B cell (primary cell): ENCODE data around the gene CEP41. TPM values are rescaled to one million over a fixed set of nuclear protein-coding genes. Genes with fewer than 3 reads are reported as not detected.

Source experiments
- ATAC-seq: fragments of 200-7000 bp; cut with Tn5 transposase; one replicate; pipeline ENCODE4 v1.10.0; 2021; ENCODE audit warnings: low read depth, mild to moderate bottlenecking, moderate number of reproducible peaks, moderate library complexity
- CTCF ChIA-PET: fragments of 350-600 bp; sonication (Branson Sonifier 250); formaldehyde crosslinking; loops from one replicate; lab custom pipeline; 2021; ENCODE audit warnings: antibody characterized with exemption, inconsistent platforms; lab: Charles Lee
- POLR2A ChIA-PET: fragments of 350-600 bp; sonication (Branson Sonifier 250); formaldehyde crosslinking; loops from one replicate; lab custom pipeline; 2021; ENCODE audit warnings: antibody characterized with exemption; lab: Charles Lee
- DNase-seq: peaks from one replicate; pipeline ENCODE4 v3.0.0; 2013
- H2AFZ ChIP-seq: 2 replicates; pipeline ENCODE4 v1.6.1; 2012; ENCODE audit warnings: mild to moderate bottlenecking, low read depth, low read length; ENCODE audit not compliant: insufficient read depth, poor library complexity, severe bottlenecking
- H3K27ac ChIP-seq, 2 donors: 1 replicate in 1 of 2; 2 replicates in 1 of 2; pipeline ENCODE4 v1.5.1; 2012 to 2013; ENCODE audit warnings: low read length in 2 of 2, mild to moderate bottlenecking in 2 of 2, moderate library complexity in 1 of 2
- H3K27me3 ChIP-seq, 4 experiments: fragments of 200-600 bp in 1 of 4; sonication (generic) in 1 of 4; replicated peaks in 1 of 4; 1 replicate in 2 of 4; 2 replicates in 2 of 4; pipeline versions ENCODE4 v1.6.1 to v1.7.0; 2013 to 2016; ENCODE audit warnings: low read length in 3 of 4, mild to moderate bottlenecking in 2 of 4, mixed read lengths in 1 of 4, moderate library complexity in 1 of 4; ENCODE audit not compliant: insufficient read depth in 4 of 4, control insufficient read depth in 3 of 4; ENCODE audit errors: control extremely low read depth in 1 of 4
- H3K36me3 ChIP-seq, 2 experiments: replicated peaks in 1 of 2; 1 replicate in 1 of 2; 2 replicates in 1 of 2; pipeline versions ENCODE4 v1.6.1 to v1.7.1; 2013; ENCODE audit warnings: low read length in 1 of 2; ENCODE audit not compliant: insufficient read depth in 2 of 2, control insufficient read depth in 1 of 2; ENCODE audit errors: control extremely low read depth in 1 of 2, extremely low read depth in 1 of 2
- H3K4me1 ChIP-seq, 2 donors: fragments of 200-600 bp in 1 of 2; sonication (generic) in 1 of 2; 1 replicate in 1 of 2; 2 replicates in 1 of 2; pipeline versions ENCODE4 v1.5.1 to v1.6.1; 2013 to 2017; ENCODE audit warnings: low read length in 2 of 2; ENCODE audit not compliant: control insufficient read depth in 2 of 2, insufficient read depth in 2 of 2
- H3K4me2 ChIP-seq: replicated peaks from 2 replicates; pipeline ENCODE3; 2012; ENCODE audit warnings: mild to moderate bottlenecking, low read depth, low read length; ENCODE audit not compliant: poor library complexity, severe bottlenecking
- H3K4me3 ChIP-seq, 5 experiments: fragments of 200-600 bp in 1 of 5; sonication (generic) in 1 of 5; 1 replicate in 3 of 5; 2 replicates in 2 of 5; pipeline versions ENCODE4 v1.5.1 to v1.7.0; 2011 to 2016; ENCODE audit warnings: low read length in 4 of 5, mild to moderate bottlenecking in 4 of 5, low read depth in 2 of 5, control low read depth in 1 of 5, moderate library complexity in 1 of 5; ENCODE audit not compliant: insufficient read depth in 1 of 5; ENCODE audit errors: control extremely low read depth in 1 of 5, extremely low read depth in 1 of 5
- H3K79me2 ChIP-seq: fragments of 200-600 bp; sonication (generic); one replicate; pipeline ENCODE4 v1.6.0; 2016; ENCODE audit warnings: low read length; ENCODE audit not compliant: control insufficient read depth, insufficient read depth
- H3K9ac ChIP-seq: fragments of 200-600 bp; sonication (generic); 2 replicates; pipeline ENCODE4 v1.6.1; 2017; ENCODE audit warnings: mild to moderate bottlenecking, low read length, moderate library complexity
- H3K9me3 ChIP-seq, 3 donors: one replicate each; pipeline versions ENCODE4 v1.6.1 to v1.7.1; 2013; ENCODE audit warnings: low read length in 2 of 3; ENCODE audit not compliant: control insufficient read depth in 2 of 3, insufficient read depth in 1 of 3; ENCODE audit errors: control extremely low read depth in 1 of 3
- H4K20me1 ChIP-seq: 2 replicates; pipeline ENCODE4 v1.6.0; 2012; ENCODE audit warnings: mild to moderate bottlenecking, low read length; ENCODE audit not compliant: insufficient read depth, control insufficient read depth, poor library complexity, severe bottlenecking
- H3K27ac Mint-ChIP-seq: one replicate; pipeline ENCODE4 v1.8.0; 2021; ENCODE audit warnings: mixed read lengths
- H3K27me3 Mint-ChIP-seq: one replicate; pipeline ENCODE4 v1.8.0; 2021; ENCODE audit warnings: mixed read lengths
- H3K4me1 Mint-ChIP-seq: one replicate; pipeline ENCODE4 v1.8.0; 2021; ENCODE audit warnings: mixed read lengths
- H3K4me3 Mint-ChIP-seq: one replicate; pipeline ENCODE4 v1.8.0; 2021; ENCODE audit warnings: mixed read lengths
- H3K9me3 Mint-ChIP-seq: one replicate; pipeline ENCODE4 v1.8.0; 2022; ENCODE audit warnings: mixed read lengths; ENCODE audit not compliant: insufficient read depth
- EZH2 ChIP-seq: IDR thresholded peaks from 2 replicates; pipeline ENCODE4 v1.6.1; 2012; ENCODE audit warnings: borderline replicate concordance, low read depth, mild to moderate bottlenecking, moderate library complexity, low read length; ENCODE audit not compliant: insufficient read depth, poor library complexity, severe bottlenecking
- WGBS: methylation state at CpG from one replicate; pipeline ENCODE4 v1.1.5; 2013; ENCODE audit warnings: missing lambda C conversion rate; ENCODE audit not compliant: insufficient coverage; 5-methylcytosine and 5-hydroxymethylcytosine counted together
- intact Hi-C: fragments of 100-400 bp; cut with micrococcal nuclease; formaldehyde crosslinking; loops from one replicate; pipeline ENCODE4 v1.10.0; 2022
- polyA plus RNA-seq: library from polyadenylated mRNA; depleted of rRNA; stranded (reverse); fragments of >200 nt; gene quantifications from 2 replicates; pipeline ENCODE4 v1.2.3, GENCODE V29; 2012
- total RNA-seq, 2 donors: library from RNA; stranded (reverse); fragments of 120-200 nt in 1 of 2; gene quantifications; 1 replicate in 1 of 2; 2 replicates in 1 of 2; pipeline versions ENCODE4 v1.2.3 to v1.2.4, GENCODE V29; 2013 to 2022
- TF ChIP-seq, protein P1 (sequence below): fragments of 200-600 bp; IDR thresholded peaks from one replicate; pipeline ENCODE4 v1.8.0; 2022; ENCODE audit warnings: antibody characterized with exemption, mild to moderate bottlenecking

Gene CEP41
- total and polyA plus RNA-seq, 2 donors (not counting 1 experiment from before 2014, with no cell fraction given), result 3.4 to 5.9 TPM

DNA sequence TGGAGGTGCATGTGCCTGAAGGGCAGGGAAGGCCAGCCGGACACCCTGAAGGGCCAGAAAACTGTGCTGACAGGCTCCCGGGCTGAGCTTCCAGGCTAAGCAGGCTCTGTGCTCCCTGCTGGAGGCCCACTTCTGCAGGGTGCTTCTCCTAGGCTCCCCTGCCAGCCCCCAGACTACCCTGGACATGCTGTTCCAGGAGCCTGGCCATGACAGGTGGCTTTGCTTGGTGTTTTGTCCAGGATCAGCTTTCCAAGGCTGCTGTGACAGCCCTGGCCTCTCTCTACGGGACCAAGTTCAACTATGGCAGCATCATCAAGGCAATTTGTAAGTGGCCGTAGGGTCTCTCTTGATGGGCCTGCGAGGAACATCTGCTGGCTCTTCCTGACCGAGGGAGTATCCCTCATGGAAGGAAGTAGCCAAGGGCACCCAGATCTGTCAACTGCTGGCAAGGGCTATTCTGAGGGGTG is 55.2 kb downstream of the CEP41 start:
- Histone ChIP-seq H3K27me3 (no peaks in the 10 kb centered on the region), H3K4me2 (no peak overlapping the region), H3K79me2 (no peaks in the 10 kb centered on the region), H3K36me3 (no peaks in the 10 kb centered on the region), H3K4me1 (no peaks in the 10 kb centered on the region), H4K20me1 (no peaks in the 10 kb centered on the region), H2AFZ (no peak overlapping the region), H3K9me3 (peaks cover 0 to 7% (median 0%) of the 10 kb centered on the region in 3 donors), H3K27ac (no peak overlapping the region), H3K4me3 (no peak overlapping the region), H3K9ac (no peak overlapping the region)
- CTCF ChIA-PET, result no interaction called here
- H3K9me3 Mint-ChIP-seq, result no peaks in the 10 kb centered on the region
- POLR2A ChIA-PET, result no interaction called here
- ATAC-seq, result no peak
- H3K4me3 Mint-ChIP-seq, result no peak overlapping the region
- intact Hi-C loops, result no loop called here
- 98% methylated on average over 6 of the region's 6 CpGs for WGBS
- H3K4me1 Mint-ChIP-seq, result no peaks in the 10 kb centered on the region
- no peak for DNase-seq
- H3K27ac Mint-ChIP-seq, result no peak overlapping the region
- TF ChIP-seq, protein P1, sequence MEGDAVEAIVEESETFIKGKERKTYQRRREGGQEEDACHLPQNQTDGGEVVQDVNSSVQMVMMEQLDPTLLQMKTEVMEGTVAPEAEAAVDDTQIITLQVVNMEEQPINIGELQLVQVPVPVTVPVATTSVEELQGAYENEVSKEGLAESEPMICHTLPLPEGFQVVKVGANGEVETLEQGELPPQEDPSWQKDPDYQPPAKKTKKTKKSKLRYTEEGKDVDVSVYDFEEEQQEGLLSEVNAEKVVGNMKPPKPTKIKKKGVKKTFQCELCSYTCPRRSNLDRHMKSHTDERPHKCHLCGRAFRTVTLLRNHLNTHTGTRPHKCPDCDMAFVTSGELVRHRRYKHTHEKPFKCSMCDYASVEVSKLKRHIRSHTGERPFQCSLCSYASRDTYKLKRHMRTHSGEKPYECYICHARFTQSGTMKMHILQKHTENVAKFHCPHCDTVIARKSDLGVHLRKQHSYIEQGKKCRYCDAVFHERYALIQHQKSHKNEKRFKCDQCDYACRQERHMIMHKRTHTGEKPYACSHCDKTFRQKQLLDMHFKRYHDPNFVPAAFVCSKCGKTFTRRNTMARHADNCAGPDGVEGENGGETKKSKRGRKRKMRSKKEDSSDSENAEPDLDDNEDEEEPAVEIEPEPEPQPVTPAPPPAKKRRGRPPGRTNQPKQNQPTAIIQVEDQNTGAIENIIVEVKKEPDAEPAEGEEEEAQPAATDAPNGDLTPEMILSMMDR, result no peak
- no peak for TF ChIP-seq EZH2
- H3K27me3 Mint-ChIP-seq, result no peaks in the 10 kb centered on the region

DNA sequence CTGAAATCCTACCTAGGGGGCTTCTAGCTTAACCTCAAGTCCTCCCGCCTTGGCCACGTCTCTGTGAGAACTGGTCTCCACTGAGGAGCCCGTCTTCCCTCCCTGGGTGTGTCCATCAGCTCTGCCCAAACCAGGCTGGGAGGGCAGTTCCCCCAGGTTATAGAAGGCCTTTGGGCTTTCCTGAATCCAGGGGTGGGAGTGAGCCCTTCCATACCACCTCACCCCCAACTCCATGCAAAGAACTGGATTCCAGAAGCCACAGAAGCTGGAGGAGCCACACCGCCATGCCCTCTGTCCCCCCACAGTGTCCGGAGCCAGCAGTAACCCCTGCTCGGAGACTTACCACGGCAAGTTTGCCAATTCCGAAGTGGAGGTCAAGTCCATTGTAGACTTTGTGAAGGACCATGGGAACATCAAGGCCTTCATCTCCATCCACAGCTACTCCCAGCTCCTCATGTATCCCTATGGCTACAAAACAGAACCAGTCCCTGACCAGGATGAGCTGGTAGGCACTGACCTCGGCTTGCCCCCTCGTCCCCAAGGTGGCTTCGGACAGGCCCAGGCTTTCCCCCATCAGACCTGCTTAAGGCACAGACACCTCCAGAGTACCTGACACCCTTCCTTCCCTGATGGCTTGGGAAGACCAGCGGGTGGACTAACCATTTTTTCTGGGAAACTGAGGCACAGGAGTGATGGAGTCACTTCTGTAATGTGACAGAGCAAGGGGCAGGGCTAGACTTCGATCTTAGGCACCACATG is 55.8 kb downstream of the CEP41 start:
- Histone ChIP-seq H4K20me1 (no peaks in the 10 kb centered on the region), H3K9ac (no peak overlapping the region), H3K4me2 (no peak overlapping the region), H2AFZ (no peak overlapping the region), H3K9me3 (peaks cover 0 to 7% (median 0%) of the 10 kb centered on the region in 3 donors), H3K27me3 (no peaks in the 10 kb centered on the region), H3K36me3 (no peaks in the 10 kb centered on the region), H3K79me2 (no peaks in the 10 kb centered on the region), H3K4me3 (no peak overlapping the region), H3K4me1 (no peaks in the 10 kb centered on the region), H3K27ac (no peak overlapping the region)
- intact Hi-C loops, result no loop called here
- DNase-seq, result no peak
- no peak for ATAC-seq
- no peaks in the 10 kb centered on the region for H3K4me1 Mint-ChIP-seq
- ChIA-PET POLR2A (no interaction called here), CTCF (no interaction called here)
- H3K27ac Mint-ChIP-seq, result no peak overlapping the region
- H3K4me3 Mint-ChIP-seq, result no peak overlapping the region
- H3K9me3 Mint-ChIP-seq, result no peaks in the 10 kb centered on the region
- no peaks in the 10 kb centered on the region for H3K27me3 Mint-ChIP-seq
- TF ChIP-seq EZH2, result no peak
- TF ChIP-seq, protein P1, result no peak
- 96% methylated on average over 13 of the region's 13 CpGs for WGBS
